ENCODE measurements around the gene OTOG. TPM values are rescaled to one million over a fixed set of nuclear protein-coding genes. Genes with fewer than 3 reads are reported as not detected.

Gene OTOG
- total RNA-seq, 1 experiment from 2014 or later = not detected

GRCh38 chr11:17510507-17511206 lies 36.4 kb upstream of the OTOG start:
- H3K9me3 Mint-ChIP-seq (ENCODE audit: unreplicated experiment) = no peaks in the 10 kb centered on the region
- no TSS peak for BruUV-seq (replicated peaks)
- TF ChIP-seq CTCF (IDR thresholded peaks at IDR 0.05; ENCODE audit: unreplicated experiment) = no peak
- ChIA-PET POLR2A (no interaction called here), CTCF (interaction anchor here (0.5 to 13.2 kb wide), 5 partner anchors 17 to 280 kb away, joined by 3 to 208 read pairs (median 4); no protein-coding TSS in a partner anchor)
- no peaks in the 10 kb centered on the region for H3K36me3 Mint-ChIP-seq (ENCODE audit: insufficient read depth, unreplicated experiment)
- H3K27me3 Mint-ChIP-seq (ENCODE audit: insufficient read depth, unreplicated experiment) = peaks cover 60% of the 10 kb centered on the region
- H3K4me1 Mint-ChIP-seq (ENCODE audit: insufficient read depth, unreplicated experiment) = peaks cover 5% of the 10 kb centered on the region
- no peak overlapping the region for H3K4me3 Mint-ChIP-seq (ENCODE audit: unreplicated experiment)
- DNase-seq (ENCODE audit: unreplicated experiment) = no peak
- intact Hi-C loops (cut with micrococcal nuclease) = no loop called here
- H3K27ac Mint-ChIP-seq (ENCODE audit: low read depth, unreplicated experiment) = no peak overlapping the region

DNA sequence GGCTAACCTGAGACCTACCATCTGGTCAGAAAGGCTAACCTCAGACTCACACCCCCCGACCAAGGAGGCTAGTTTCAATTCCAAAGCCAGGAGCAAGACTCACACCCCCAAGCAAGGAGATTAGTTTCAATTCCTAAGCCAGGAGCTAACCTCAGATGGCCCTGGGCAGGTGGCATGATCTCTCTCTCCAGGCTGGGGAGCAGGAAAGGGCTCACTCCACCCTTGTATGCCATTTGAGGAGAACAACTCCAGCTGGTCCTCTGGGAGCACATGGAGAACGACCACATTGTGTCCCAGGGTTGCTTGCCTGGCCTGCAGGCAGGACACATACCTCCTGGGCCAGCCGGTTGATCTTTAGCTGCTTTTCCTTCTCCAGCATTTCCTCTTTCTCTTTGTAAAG lies 35.5 kb upstream of the OTOG start:
- H3K4me3 Mint-ChIP-seq (ENCODE audit: unreplicated experiment) = no peak overlapping the region
- H3K4me1 Mint-ChIP-seq (ENCODE audit: insufficient read depth, unreplicated experiment) = peaks cover 5% of the 10 kb centered on the region
- H3K9me3 Mint-ChIP-seq (ENCODE audit: unreplicated experiment) = no peaks in the 10 kb centered on the region
- ChIA-PET POLR2A (no interaction called here), CTCF (interaction anchor here (0.6 to 13.2 kb wide), 4 partner anchors 9 to 482 kb away, joined by 3 to 208 read pairs (median 16); no protein-coding TSS in a partner anchor)
- no TSS peak for BruUV-seq (replicated peaks)
- no peak for TF ChIP-seq CTCF (IDR thresholded peaks at IDR 0.05; ENCODE audit: unreplicated experiment)
- intact Hi-C loops (cut with micrococcal nuclease) = no loop called here
- H3K27ac Mint-ChIP-seq (ENCODE audit: low read depth, unreplicated experiment) = no peak overlapping the region
- DNase-seq (ENCODE audit: unreplicated experiment) = no peak
- H3K36me3 Mint-ChIP-seq (ENCODE audit: insufficient read depth, unreplicated experiment) = no peaks in the 10 kb centered on the region
- H3K27me3 Mint-ChIP-seq (ENCODE audit: insufficient read depth, unreplicated experiment) = peaks cover 64% of the 10 kb centered on the region

DNA sequence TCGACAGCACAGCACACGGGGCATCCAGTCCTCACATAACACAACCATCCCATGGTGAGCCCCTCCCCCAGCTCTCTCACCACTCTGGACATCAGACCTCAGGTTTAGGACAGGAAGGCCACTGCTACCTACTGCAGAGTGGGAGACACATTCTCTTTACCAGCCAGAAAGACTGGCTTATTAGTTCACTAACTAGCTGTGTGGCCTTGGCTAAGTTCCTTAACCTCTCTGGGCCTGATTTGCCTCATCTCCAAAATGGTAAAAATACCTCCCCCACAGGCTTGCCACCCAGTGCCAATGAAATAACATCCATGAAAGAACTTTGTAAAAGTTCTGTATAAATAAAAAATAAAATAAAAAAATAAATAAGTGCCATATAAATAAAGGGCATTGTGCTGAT lies 35.0 kb upstream of the OTOG start:
- H3K27me3 Mint-ChIP-seq (ENCODE audit: insufficient read depth, unreplicated experiment) = peaks cover 59% of the 10 kb centered on the region
- ChIA-PET CTCF (interaction anchor here (0.6 to 13.2 kb wide), 5 partner anchors 6 to 872 kb away, joined by 3 to 208 read pairs (median 28); no protein-coding TSS in a partner anchor), POLR2A (no interaction called here)
- H3K4me1 Mint-ChIP-seq (ENCODE audit: insufficient read depth, unreplicated experiment) = peaks cover 5% of the 10 kb centered on the region
- no peaks in the 10 kb centered on the region for H3K36me3 Mint-ChIP-seq (ENCODE audit: insufficient read depth, unreplicated experiment)
- H3K9me3 Mint-ChIP-seq (ENCODE audit: unreplicated experiment) = no peaks in the 10 kb centered on the region
- H3K4me3 Mint-ChIP-seq (ENCODE audit: unreplicated experiment) = no peak overlapping the region
- BruUV-seq (replicated peaks) = no TSS peak
- no peak for DNase-seq (ENCODE audit: unreplicated experiment)
- H3K27ac Mint-ChIP-seq (ENCODE audit: low read depth, unreplicated experiment) = no peak overlapping the region
- no peak for TF ChIP-seq CTCF (IDR thresholded peaks at IDR 0.05; ENCODE audit: unreplicated experiment)
- intact Hi-C loops (cut with micrococcal nuclease) = no loop called here

GRCh38 chr11:17513853-17514252 lies 33.2 kb upstream of the OTOG start:
- no peak overlapping the region for H3K27ac Mint-ChIP-seq (ENCODE audit: low read depth, unreplicated experiment)
- POLR2A ChIA-PET = no interaction called here
- no TSS peak for BruUV-seq (replicated peaks)

More at GRCh38 chr11:17513853-17514252, 33.2 kb upstream of the OTOG start:
- intact Hi-C loops (cut with micrococcal nuclease) = no loop called here
- peaks cover 5% of the 10 kb centered on the region for H3K36me3 Mint-ChIP-seq (ENCODE audit: insufficient read depth, unreplicated experiment)
- no peak for TF ChIP-seq CTCF (IDR thresholded peaks at IDR 0.05; ENCODE audit: unreplicated experiment)
- H3K9me3 Mint-ChIP-seq (ENCODE audit: unreplicated experiment) = no peaks in the 10 kb centered on the region
- DNase-seq (ENCODE audit: unreplicated experiment) = peak; percentile 40
- peaks cover 41% of the 10 kb centered on the region for H3K27me3 Mint-ChIP-seq (ENCODE audit: insufficient read depth, unreplicated experiment)
- CTCF ChIA-PET = interaction anchor here (0.6 to 13.2 kb wide), 5 partner anchors 7 to 284 kb away, joined by 3 to 208 read pairs (median 28); no protein-coding TSS in a partner anchor
- H3K4me1 Mint-ChIP-seq (ENCODE audit: insufficient read depth, unreplicated experiment) = peaks cover 5% of the 10 kb centered on the region
- H3K4me3 Mint-ChIP-seq (ENCODE audit: unreplicated experiment) = no peak overlapping the region

Data from MCF 10A (cell line).